Aorta (tissue), 5 donors: Measurements from ENCODE around the gene PPP1R8. TPM values are rescaled to one million over a fixed set of nuclear protein-coding genes. Genes with fewer than 3 reads are reported as not detected.
"Not testable (repeated sequence)": the region's sequence is repeated elsewhere in the genome, so short reads cannot be mapped to it uniquely, and the experiment has no call there.

Source experiments
- ATAC-seq: fragments of 200-7000 bp; cut with Tn5 transposase; one replicate; pipeline ENCODE4 v1.9.1; 2022; ENCODE audit warnings: moderate library complexity; ENCODE audit not compliant: low FRiP score
- DNase-seq, 2 donors: peaks; one replicate each; pipeline ENCODE4 v3.0.0-alpha.2; 2020
- H3K27ac ChIP-seq, 2 donors: one replicate each; pipeline ENCODE4 v1.5.1; 2013; ENCODE audit warnings: low read length in 2 of 2, mild to moderate bottlenecking in 2 of 2, moderate library complexity in 2 of 2, control low read depth in 1 of 2, inconsistent platforms in 1 of 2, low read depth in 1 of 2
- H3K27me3 ChIP-seq, 2 donors: one replicate each; pipeline ENCODE4 v1.6.1; 2013; ENCODE audit warnings: control low read depth in 1 of 2, low read length in 1 of 2, mild to moderate bottlenecking in 1 of 2, moderate library complexity in 1 of 2; ENCODE audit not compliant: insufficient read depth in 2 of 2, control insufficient read depth in 1 of 2
- H3K36me3 ChIP-seq, 2 donors: one replicate each; pipeline ENCODE4 v1.6.1; 2013; ENCODE audit warnings: control low read depth in 1 of 2, low read length in 1 of 2, mild to moderate bottlenecking in 1 of 2; ENCODE audit not compliant: insufficient read depth in 2 of 2, control insufficient read depth in 1 of 2
- H3K4me1 ChIP-seq, 2 donors: one replicate each; pipeline ENCODE4 v1.6.1; 2013; ENCODE audit warnings: low read length in 2 of 2, control low read depth in 1 of 2, mild to moderate bottlenecking in 1 of 2, moderate library complexity in 1 of 2; ENCODE audit not compliant: insufficient read depth in 2 of 2, control insufficient read depth in 1 of 2
- H3K4me3 ChIP-seq, 2 donors: one replicate each; pipeline ENCODE4 v1.5.1; 2013; ENCODE audit warnings: low read length in 2 of 2, control low read depth in 1 of 2, mild to moderate bottlenecking in 1 of 2
- H3K9me3 ChIP-seq: one replicate; pipeline ENCODE4 v1.6.1; 2013; ENCODE audit warnings: mild to moderate bottlenecking, low read length; ENCODE audit not compliant: control insufficient read depth
- WGBS, 2 donors: extraction: QIAGEN DNeasy Blood & Tissue Kit; methylation state at CpG; one replicate each; pipeline ENCODE4 v1.1.7; 2013; 5-methylcytosine and 5-hydroxymethylcytosine counted together
- intact Hi-C, 2 donors: fragments of 100-400 bp; cut with DNase I; formaldehyde crosslinking; loops; one replicate each; pipeline versions ENCODE4 v1.14.2 to v1.15.0; 2022
- long read RNA-seq, 2 donors: library from polyadenylated mRNA; unstranded; transcript quantifications; one replicate each; pipeline ENCODE4 v2.0.0, GENCODE V29; 2020 to 2021
- polyA plus RNA-seq, 2 donors: library from polyadenylated mRNA; stranded (reverse); fragments of 200-250 nt; gene quantifications; one replicate each; pipeline ENCODE4 v1.2.3, GENCODE V29; 2013
- total RNA-seq, 2 donors: library from RNA; stranded (reverse); fragmentation: NEBNext Ultra II Directional; extraction: Animal tissue kit (Norgen Biotek cat#: 25700); gene quantifications; one replicate each; pipeline ENCODE4 v1.2.1, GENCODE V29; 2021
- donor health status: healthy with polysubstance abuse.
- donor health status: Bipolar disorder and iron deficiency.
- donor health status: DM: no; HTN: no; CAD: no.
- donor health status: DM: no; HTN: no; CAD: no.
- donor health status: DM: yes; HTN: yes; CAD: no.

The PPP1R8 gene
- total RNA-seq (10 to 100 TPM; 28.9 to 29.5 TPM), polyA plus RNA-seq (10 to 100 TPM; 22.3 to 32.0 TPM)
- long read RNA-seq, donor 1, partial matches to known transcripts: 2 of 4 reads
- long read RNA-seq, donor 1, other reads (novel, unspliced or antisense): 1 of 4 reads
- long read RNA-seq, donor 2, partial matches to known transcripts: 0 of 2 reads
- long read RNA-seq, donor 2, other reads (novel, unspliced or antisense): 1 of 2 reads

GRCh38 chr1:27830621-27831440, at the start of gene PPP1R8:
Gene PPP1R8, plus strand, starts transcription at chr1:27830782. Its CDS starts 54 bp downstream, at chr1:27830836.
- H3K27ac ChIP-seq: peak within 1 kb of the TSS; percentile 29 to 94
- no peaks in the 10 kb centered on the region for H3K36me3 ChIP-seq
- H3K9me3 ChIP-seq: no peaks in the 10 kb centered on the region
- peak; percentile 99 for ATAC-seq
- no peaks in the 10 kb centered on the region for H3K27me3 ChIP-seq
- intact Hi-C loops: no loop called here
- H3K4me3 ChIP-seq: peak within 1 kb of the TSS; percentile 86 to 96
- H3K4me1 ChIP-seq: peaks cover 0 to 12% of the 10 kb centered on the region in 2 donors
- DNase-seq: peak; percentile 95 to 97
- WGBS, 2 donors: 0% methylated on average over 59 to 60 of the region's 60 CpGs

GRCh38 chr1:27782950-27783349, 47.6 kb upstream of the PPP1R8 start:
- H3K27me3 ChIP-seq: no peaks in the 10 kb centered on the region
- WGBS, 2 donors: 91 to 94% methylated on average over 3 of the region's 3 CpGs
- H3K27ac ChIP-seq: no peak overlapping the region
- DNase-seq: no peak
- H3K9me3 ChIP-seq: no peaks in the 10 kb centered on the region
- no peak overlapping the region for H3K4me3 ChIP-seq
- peaks cover 0 to 3% of the 10 kb centered on the region in 2 donors for H3K4me1 ChIP-seq
- intact Hi-C loops: no loop called here
- ATAC-seq: no peak
- no peaks in the 10 kb centered on the region for H3K36me3 ChIP-seq

GRCh38 chr1:27784700-27785099, 45.9 kb upstream of the PPP1R8 start:
- H3K27me3 ChIP-seq: no peaks in the 10 kb centered on the region
- no peak overlapping the region for H3K4me3 ChIP-seq
- peaks cover 3% of the 10 kb centered on the region in 2 donors for H3K4me1 ChIP-seq
- H3K27ac ChIP-seq: no peak overlapping the region
- DNase-seq: no peak
- ATAC-seq: no peak
- intact Hi-C loops: no loop called here
- H3K36me3 ChIP-seq: no peaks in the 10 kb centered on the region
- 98 to 100% methylated on average over 1 of the region's 1 CpG for WGBS, 2 donors
- no peaks in the 10 kb centered on the region for H3K9me3 ChIP-seq

- no peak overlapping the region for H3K27ac ChIP-seq
- H3K36me3 ChIP-seq: peaks cover 1 to 3% of the 10 kb centered on the region in 2 donors
- intact Hi-C loops: no loop called here
- no peaks in the 10 kb centered on the region for H3K9me3 ChIP-seq
- H3K4me1 ChIP-seq: peaks cover 3% of the 10 kb centered on the region in 2 donors
- H3K4me3 ChIP-seq: no peak overlapping the region
- ATAC-seq (no peak), DNase-seq (no peak)
- H3K27me3 ChIP-seq: no peaks in the 10 kb centered on the region
Observed at GRCh38 chr1:27785781-27786455, 44.7 kb upstream of the PPP1R8 start.

GRCh38 chr1:27787895-27788294, 42.7 kb upstream of the PPP1R8 start:
- DNase-seq: no peak
- H3K36me3 ChIP-seq: peaks cover 2 to 3% of the 10 kb centered on the region in 2 donors
- no peak overlapping the region for H3K27ac ChIP-seq
- H3K4me3 ChIP-seq: no peak overlapping the region
- peaks cover 3% of the 10 kb centered on the region in 2 donors for H3K4me1 ChIP-seq
- ATAC-seq: no peak
- intact Hi-C loops: no loop called here
- H3K9me3 ChIP-seq: no peaks in the 10 kb centered on the region
- H3K27me3 ChIP-seq: no peaks in the 10 kb centered on the region

- Histone ChIP-seq H3K4me3 (no peak overlapping the region), H3K36me3 (peaks cover 3 to 5% of the 10 kb centered on the region in 2 donors), H3K27ac (no peak overlapping the region), H3K27me3 (no peaks in the 10 kb centered on the region), H3K9me3 (no peaks in the 10 kb centered on the region), H3K4me1 (peaks cover 3% of the 10 kb centered on the region in 2 donors)
- ATAC-seq (peak; percentile 41), DNase-seq (no peak)
- 80 to 86% methylated on average over 4 of the region's 4 CpGs for WGBS, 2 donors
- intact Hi-C loops: no loop called here
Observed at GRCh38 chr1:27789540-27790041, 41.0 kb upstream of the PPP1R8 start.

- WGBS, 2 donors: 95 to 99% methylated on average over 3 of the region's 3 CpGs
- H3K4me1 ChIP-seq: not testable (repeated sequence)
Observed at GRCh38 chr1:27790270-27790669, 40.3 kb upstream of the PPP1R8 start.

GRCh38 chr1:27795601-27796000, 35.0 kb upstream of the PPP1R8 start:
- Histone ChIP-seq H3K9me3 (no peaks in the 10 kb centered on the region), H3K4me3 (no peak overlapping the region), H3K4me1 (no peaks in the 10 kb centered on the region), H3K36me3 (peaks cover 0 to 10% of the 10 kb centered on the region in 2 donors), H3K27ac (no peak overlapping the region), H3K27me3 (no peaks in the 10 kb centered on the region)
- WGBS, 2 donors: 48 to 52% methylated on average over 1 of the region's 1 CpG
- intact Hi-C loops: no loop called here
- no peak for DNase-seq
- ATAC-seq: no peak

More at GRCh38 chr1:27790270-27790669, 40.3 kb upstream of the PPP1R8 start:
- H3K4me3 ChIP-seq, H3K9me3 ChIP-seq, H3K36me3 ChIP-seq, DNase-seq, H3K27me3 ChIP-seq, ATAC-seq, H3K27ac ChIP-seq, intact Hi-C loops: not testable (repeated sequence)
